PC-9 (cell line): ENCODE measurements around the gene LRMDA. TPM values are rescaled to one million over a fixed set of nuclear protein-coding genes. Genes with fewer than 3 reads are reported as not detected.

Experiments used
- BruUV-seq: library from RNA; stranded (reverse); fragments of 400-500 nt; replicated peaks from 2 replicates; lab custom pipeline; 2021; lab: Mats Ljungman, UMichigan
- CTCF ChIA-PET: fragments of 300-600 bp; sonication (Branson Sonifier 250); formaldehyde crosslinking; loops from one replicate; lab custom pipeline; 2022; ENCODE audit warnings: antibody characterized with exemption; lab: Charles Lee
- POLR2A ChIA-PET: fragments of 300-600 bp; sonication (Branson Sonifier 250); formaldehyde crosslinking; loops from one replicate; lab custom pipeline; 2022; ENCODE audit warnings: antibody characterized with exemption; ENCODE audit not compliant: unreplicated experiment; lab: Charles Lee
- DNase-seq, 2 experiments: peaks; one replicate each; pipeline versions ENCODE4 v3.0.0 to v3.0.0-alpha.2; 2015 to 2022; ENCODE audit warnings: mixed read lengths in 1 of 2
- H2AFZ ChIP-seq: fragments of 200-600 bp; sonication (generic); 2 replicates; pipeline ENCODE4 v1.8.1; 2017; ENCODE audit warnings: antibody characterized with exemption
- H3F3A ChIP-seq: fragments of 200-600 bp; sonication (generic); 2 replicates; pipeline ENCODE4 v1.8.1; 2017; ENCODE audit warnings: antibody characterized with exemption, mild to moderate bottlenecking, low read depth; ENCODE audit not compliant: insufficient read depth
- H3K27ac ChIP-seq: fragments of 200-600 bp; sonication (generic); 2 replicates; pipeline ENCODE4 v1.6.1; 2016; ENCODE audit warnings: mixed run types
- H3K27me3 ChIP-seq: fragments of 200-600 bp; sonication (generic); 2 replicates; pipeline ENCODE4 v1.6.1; 2016; ENCODE audit warnings: low read depth, mixed run types; ENCODE audit not compliant: insufficient read depth
- H3K36me3 ChIP-seq: fragments of 200-600 bp; sonication (generic); 2 replicates; pipeline ENCODE4 v1.6.1; 2016; ENCODE audit warnings: low read depth, mixed run types
- H3K4me1 ChIP-seq: fragments of 200-600 bp; sonication (generic); replicated peaks from 2 replicates; pipeline ENCODE4 v1.6.1; 2016; ENCODE audit warnings: mixed run types; ENCODE audit not compliant: insufficient read depth
- H3K4me2 ChIP-seq: fragments of 200-600 bp; sonication (generic); 2 replicates; pipeline ENCODE4 v1.6.1; 2017; ENCODE audit warnings: mixed run types
- H3K4me3 ChIP-seq: fragments of 200-600 bp; sonication (generic); 2 replicates; pipeline ENCODE4 v1.6.1; 2016; ENCODE audit warnings: mixed run types
- H3K79me2 ChIP-seq: fragments of 200-600 bp; sonication (generic); 2 replicates; pipeline ENCODE4 v1.6.1; 2017; ENCODE audit warnings: low read depth, mixed run types
- H3K9me2 ChIP-seq: fragments of 200-600 bp; sonication (generic); 2 replicates; pipeline ENCODE4 v1.8.1; 2017; ENCODE audit warnings: mild to moderate bottlenecking; ENCODE audit not compliant: insufficient read depth
- H3K9me3 ChIP-seq: fragments of 200-600 bp; sonication (generic); 2 replicates; pipeline ENCODE4 v1.8.1; 2016; ENCODE audit warnings: low read depth; ENCODE audit not compliant: insufficient read depth
- H4K20me1 ChIP-seq: fragments of 200-600 bp; sonication (generic); 2 replicates; pipeline ENCODE4 v1.8.1; 2017; ENCODE audit not compliant: insufficient read depth
- CTCF ChIP-seq: fragments of 200-600 bp; sonication (generic); conservative IDR thresholded peaks from 2 replicates; pipeline ENCODE4 v1.6.1; 2017; ENCODE audit warnings: mixed run types, antibody characterized with exemption, mild to moderate bottlenecking, moderate library complexity
- EZH2 ChIP-seq: fragments of 200-600 bp; sonication (generic); IDR thresholded peaks from 2 replicates; pipeline ENCODE4 v1.8.0; 2017; ENCODE audit warnings: antibody characterized with exemption, low read depth
- intact Hi-C: fragments of 100-400 bp; cut with micrococcal nuclease; formaldehyde crosslinking; loops from one replicate; pipeline ENCODE4 v1.10.0; 2022; ENCODE audit not compliant: unreplicated experiment
- total RNA-seq: library from RNA; stranded (reverse); gene quantifications from 2 replicates; pipeline ENCODE4 v1.2.3, GENCODE V29; 2021

Gene LRMDA
- total RNA-seq, 1 experiment from 2014 or later, result not detected

- Histone ChIP-seq H3K36me3 (no peaks in the 10 kb centered on the region), H2AFZ (no peak overlapping the region), H3K27ac (no peak overlapping the region), H3K27me3 (no peaks in the 10 kb centered on the region), H4K20me1 (no peaks in the 10 kb centered on the region), H3K4me2 (no peak overlapping the region), H3K79me2 (no peaks in the 10 kb centered on the region), H3K9me2 (no peaks in the 10 kb centered on the region), H3F3A (no peaks in the 10 kb centered on the region), H3K9me3 (no peaks in the 10 kb centered on the region), H3K4me1 (no peaks in the 10 kb centered on the region), H3K4me3 (no peak overlapping the region)
- BruUV-seq, result no TSS peak
- intact Hi-C loops, result no loop called here
- DNase-seq, result no peak
- ChIA-PET POLR2A (no interaction called here), CTCF (no interaction called here)
- TF ChIP-seq EZH2 (no peak), CTCF (no peak)
Measured at GRCh38 chr10:76032700-76033039, 601.2 kb downstream of the LRMDA start.

- Histone ChIP-seq H4K20me1 (no peaks in the 10 kb centered on the region), H3K4me1 (no peaks in the 10 kb centered on the region), H3K79me2 (no peaks in the 10 kb centered on the region), H3K4me3 (no peak overlapping the region), H2AFZ (no peak overlapping the region), H3K27ac (no peak overlapping the region), H3K9me3 (no peaks in the 10 kb centered on the region), H3K4me2 (no peak overlapping the region), H3K36me3 (no peaks in the 10 kb centered on the region), H3K27me3 (no peaks in the 10 kb centered on the region), H3F3A (no peaks in the 10 kb centered on the region), H3K9me2 (no peaks in the 10 kb centered on the region)
- intact Hi-C loops, result no loop called here
- POLR2A ChIA-PET, result interaction anchor here (0.6 kb wide), 1 partner anchor 30 kb away, joined by 6 read pairs; no protein-coding TSS in a partner anchor
- no peak for DNase-seq
- TF ChIP-seq EZH2 (no peak), CTCF (no peak)
- BruUV-seq, result no TSS peak
- CTCF ChIA-PET, result no interaction called here
Measured at GRCh38 chr10:76033457-76034196, 602.2 kb downstream of the LRMDA start.

GRCh38 chr10:76034353-76035205 is 603.2 kb downstream of the LRMDA start:
- no TSS peak for BruUV-seq
- CTCF ChIA-PET, result no interaction called here
- intact Hi-C loops, result no loop called here
- Histone ChIP-seq H3K4me3 (no peak overlapping the region), H2AFZ (no peak overlapping the region), H3K4me2 (no peak overlapping the region), H3K36me3 (no peaks in the 10 kb centered on the region), H3K4me1 (no peaks in the 10 kb centered on the region), H3K27ac (no peak overlapping the region), H3K27me3 (no peaks in the 10 kb centered on the region), H3K79me2 (no peaks in the 10 kb centered on the region), H4K20me1 (no peaks in the 10 kb centered on the region), H3K9me2 (no peaks in the 10 kb centered on the region), H3F3A (no peaks in the 10 kb centered on the region), H3K9me3 (no peaks in the 10 kb centered on the region)
- TF ChIP-seq CTCF (no peak), EZH2 (no peak)
- POLR2A ChIA-PET, result no interaction called here
- DNase-seq, result no peak
